Neural cell (in vitro differentiated cells): ENCODE data around the gene STOM.

Source experiments
- CTCF ChIP-seq: fragments of 450-650 bp; IDR thresholded peaks from 2 replicates; pipeline ENCODE4 v1.5.1; 2014; ENCODE audit warnings: antibody characterized with exemption, mild to moderate bottlenecking, moderate library complexity; ENCODE audit not compliant: poor library complexity, severe bottlenecking
- EP300 ChIP-seq: fragments of 450-650 bp; conservative IDR thresholded peaks from 2 replicates; pipeline ENCODE4 v1.6.1; 2014; ENCODE audit warnings: antibody characterized with exemption, mild to moderate bottlenecking, moderate library complexity; ENCODE audit not compliant: poor library complexity, severe bottlenecking
- EZH2 ChIP-seq: fragments of 200-600, 300-800 bp; shearing (Covaris generic), sonication (generic); IDR thresholded peaks from 2 replicates; pipeline ENCODE4 v1.6.1; 2014; ENCODE audit warnings: antibody characterized with exemption, low read length, borderline replicate concordance, mild to moderate bottlenecking; ENCODE audit not compliant: insufficient read depth, poor library complexity, severe bottlenecking
- POLR2AphosphoS5 ChIP-seq: IDR thresholded peaks from 2 replicates; pipeline ENCODE4 v1.6.1; 2012
- SMC3 ChIP-seq: fragments of 450-650 bp; conservative IDR thresholded peaks from 2 replicates; pipeline ENCODE4 v1.6.1; 2014; ENCODE audit warnings: antibody characterized with exemption, mild to moderate bottlenecking, moderate library complexity; ENCODE audit not compliant: poor library complexity
- TAF1 ChIP-seq: IDR thresholded peaks from 2 replicates; pipeline ENCODE4 v1.6.1; 2012; ENCODE audit warnings: low read depth

GRCh38 chr9:121316852-121317373 lies 53.1 kb downstream of the STOM start:
- TF ChIP-seq EZH2 (no peak), TAF1 (no peak), CTCF (no peak), EP300 (no peak), POLR2AphosphoS5 (no peak), SMC3 (no peak)
